ENCODE results near the gene MINDY2. TPM values are rescaled to one million over a fixed set of nuclear protein-coding genes. Genes with fewer than 3 reads are reported as not detected.

The MINDY2 gene
- total and polyA plus RNA-seq, 10 donors, result 2.3 to 24.0 (median 17.7) TPM

- Histone ChIP-seq H3K27me3 (replicated peaks in 1 of 7) (no peaks in the 10 kb centered on the region), H3K4me3 (no peak overlapping the region), H3K27ac (no peak overlapping the region), H3K9me3 (no peaks in the 10 kb centered on the region), H3K4me1 (peaks cover 14 to 100% (median 86%) of the 10 kb centered on the region in 6 donors), H3K36me3 (peaks cover 0 to 7% (median 0%) of the 10 kb centered on the region in 6 donors)
- intact Hi-C loops (cut with DNase I; ENCODE audit: low total_unique reads), result no loop called here
- TF ChIP-seq, protein P1, sequence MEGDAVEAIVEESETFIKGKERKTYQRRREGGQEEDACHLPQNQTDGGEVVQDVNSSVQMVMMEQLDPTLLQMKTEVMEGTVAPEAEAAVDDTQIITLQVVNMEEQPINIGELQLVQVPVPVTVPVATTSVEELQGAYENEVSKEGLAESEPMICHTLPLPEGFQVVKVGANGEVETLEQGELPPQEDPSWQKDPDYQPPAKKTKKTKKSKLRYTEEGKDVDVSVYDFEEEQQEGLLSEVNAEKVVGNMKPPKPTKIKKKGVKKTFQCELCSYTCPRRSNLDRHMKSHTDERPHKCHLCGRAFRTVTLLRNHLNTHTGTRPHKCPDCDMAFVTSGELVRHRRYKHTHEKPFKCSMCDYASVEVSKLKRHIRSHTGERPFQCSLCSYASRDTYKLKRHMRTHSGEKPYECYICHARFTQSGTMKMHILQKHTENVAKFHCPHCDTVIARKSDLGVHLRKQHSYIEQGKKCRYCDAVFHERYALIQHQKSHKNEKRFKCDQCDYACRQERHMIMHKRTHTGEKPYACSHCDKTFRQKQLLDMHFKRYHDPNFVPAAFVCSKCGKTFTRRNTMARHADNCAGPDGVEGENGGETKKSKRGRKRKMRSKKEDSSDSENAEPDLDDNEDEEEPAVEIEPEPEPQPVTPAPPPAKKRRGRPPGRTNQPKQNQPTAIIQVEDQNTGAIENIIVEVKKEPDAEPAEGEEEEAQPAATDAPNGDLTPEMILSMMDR (IDR thresholded peaks at IDR 0.05 in 8 of 11, conservative IDR thresholded peaks at IDR 0.05 in 3 of 11), result no peak
- no peak for TF ChIP-seq POLR2AphosphoS5 (IDR thresholded peaks at IDR 0.05)
- no peak for TF ChIP-seq POLR2A (IDR thresholded peaks at IDR 0.05)
- no peak for DNase-seq
- 55 to 73% (median 63%) methylated on average over 2 of the region's 2 CpGs for WGBS, 5 donors
These were observed 35.0 kb upstream of the MINDY2 start for GRCh38 chr15:58736018-58736643.

GRCh38 chr15:58737298-58737697 is 33.8 kb upstream of the MINDY2 start:
- Histone ChIP-seq H3K9me3 (no peaks in the 10 kb centered on the region), H3K27me3 (replicated peaks in 1 of 7) (no peaks in the 10 kb centered on the region), H3K4me1 (peaks cover 16 to 100% (median 85%) of the 10 kb centered on the region in 6 donors), H3K36me3 (no peaks in the 10 kb centered on the region), H3K27ac (peak overlapping the region in 4 of 8 donors; percentile 60 to 64 (median 61)), H3K4me3 (no peak overlapping the region)
- no peak for TF ChIP-seq POLR2A (IDR thresholded peaks at IDR 0.05)
- no peak for TF ChIP-seq POLR2AphosphoS5 (IDR thresholded peaks at IDR 0.05)
- TF ChIP-seq, protein P1 (IDR thresholded peaks at IDR 0.05 in 8 of 11, conservative IDR thresholded peaks at IDR 0.05 in 3 of 11), result no peak
- no peak for DNase-seq
- 91 to 97% (median 93%) methylated on average over 3 of the region's 3 CpGs for whole genome bisulfite sequencing, 5 donors
- intact Hi-C loops (cut with DNase I; ENCODE audit: low total_unique reads), result no loop called here

DNA sequence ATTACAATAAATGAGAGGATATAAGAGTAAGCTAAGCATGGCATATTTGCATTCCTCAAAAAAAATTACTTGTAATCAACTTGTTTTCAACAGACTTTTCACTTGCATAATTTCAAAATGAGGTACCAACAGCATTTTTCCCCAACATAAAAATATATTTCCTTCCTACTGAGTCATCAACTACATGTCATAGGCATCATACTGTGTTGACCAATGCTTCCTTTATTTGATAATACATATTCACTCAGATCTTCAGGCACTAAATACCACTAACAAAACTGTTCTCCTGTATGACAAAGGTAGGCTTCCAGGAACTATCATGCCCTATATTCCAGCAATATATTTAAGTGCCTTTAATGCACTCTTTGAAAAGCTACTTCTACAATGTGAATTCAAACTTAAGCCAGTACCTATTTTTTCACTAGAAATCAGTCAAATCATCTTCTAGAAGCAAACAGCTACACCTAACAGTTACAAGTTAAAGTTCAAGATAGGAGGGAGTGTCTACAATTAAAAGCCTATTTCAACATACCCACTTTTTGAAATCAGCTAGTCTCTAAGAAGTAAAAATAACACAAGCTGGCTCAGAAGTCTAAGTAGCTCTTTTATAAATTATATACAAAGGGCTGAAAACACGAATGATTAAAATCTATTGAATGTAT is 32.9 kb upstream of the MINDY2 start:
- H3K27ac ChIP-seq, result peak overlapping the region in 6 of 8 donors; percentile 33 to 64 (median 60)
- TF ChIP-seq POLR2AphosphoS5 (IDR thresholded peaks at IDR 0.05) (no peak), POLR2A (IDR thresholded peaks at IDR 0.05) (no peak)
- TF ChIP-seq, protein P1 (IDR thresholded peaks at IDR 0.05 in 8 of 11, conservative IDR thresholded peaks at IDR 0.05 in 3 of 11), result no peak
- intact Hi-C loops (cut with DNase I; ENCODE audit: low total_unique reads), result no loop called here
- peaks cover 25 to 100% (median 85%) of the 10 kb centered on the region in 6 donors for H3K4me1 ChIP-seq
- no peak for DNase-seq
- no peaks in the 10 kb centered on the region for H3K36me3 ChIP-seq
- H3K27me3 ChIP-seq (replicated peaks in 1 of 7), result no peaks in the 10 kb centered on the region
- H3K4me3 ChIP-seq, result no peak overlapping the region
- 60 to 90% (median 79%) methylated on average over 1 of the region's 1 CpG for WGBS, 5 donors
- no peaks in the 10 kb centered on the region for H3K9me3 ChIP-seq

GRCh38 chr15:58740436-58740835 is 30.7 kb upstream of the MINDY2 start:
- 92 to 94% (median 93%) methylated on average over 4 of the region's 4 CpGs for WGBS, 5 donors
- Histone ChIP-seq H3K4me3 (no peak overlapping the region), H3K4me1 (peaks cover 32 to 100% (median 95%) of the 10 kb centered on the region in 6 donors), H3K36me3 (no peaks in the 10 kb centered on the region), H3K27me3 (replicated peaks in 1 of 7) (no peaks in the 10 kb centered on the region), H3K27ac (peak overlapping the region in 2 of 8 donors; percentile 26 to 40), H3K9me3 (no peaks in the 10 kb centered on the region)
- intact Hi-C loops (cut with DNase I; ENCODE audit: low total_unique reads), result no loop called here
- TF ChIP-seq, protein P1 (IDR thresholded peaks at IDR 0.05 in 8 of 11, conservative IDR thresholded peaks at IDR 0.05 in 3 of 11), result no peak
- TF ChIP-seq POLR2A (IDR thresholded peaks at IDR 0.05), result no peak
- no peak for DNase-seq
